ENCODE measurements around the gene CSN2. TPM values are rescaled to one million over a fixed set of nuclear protein-coding genes. Genes with fewer than 3 reads are reported as not detected.

The CSN2 gene
- total RNA-seq, 2 donors from 2014 or later, result not detected

- DNase-seq (ENCODE audit: low spot score), result no peak
- intact Hi-C loops (cut with DNase I), result no loop called here
These were observed 55.3 kb downstream of the CSN2 start for GRCh38 chr4:69910016-69910782.

- intact Hi-C loops (cut with DNase I), result no loop called here
These were observed 56.3 kb downstream of the CSN2 start for GRCh38 chr4:69909195-69909594.

GRCh38 chr4:69907151-69907550 is 58.4 kb downstream of the CSN2 start:
- intact Hi-C loops (cut with DNase I), result no loop called here
- no peak for DNase-seq (ENCODE audit: low spot score)

More at GRCh38 chr4:69909195-69909594, 56.3 kb downstream of the CSN2 start:
- DNase-seq (ENCODE audit: low spot score), result no peak

Other genes starting within 250 kb of the CSN2 start
- 1 to 10 TPM; 2.2 to 7.5 TPM for gene SULT1B1, start 205.1 kb downstream of the CSN2 start, total RNA-seq
- gene SULT1E1, start 105.6 kb downstream of the CSN2 start, total RNA-seq, result not detected
- gene CSN1S1, start 34.7 kb downstream of the CSN2 start, total RNA-seq, result not detected
- not detected for gene STATH, start 30.2 kb upstream of the CSN2 start, total RNA-seq
- gene HTN3, start 62.7 kb upstream of the CSN2 start, total RNA-seq, result not detected
- gene HTN1, start 84.7 kb upstream of the CSN2 start, total RNA-seq, result not detected
- not detected for gene PRR27, start 188.5 kb upstream of the CSN2 start, total RNA-seq
- gene ODAM, start 230.0 kb upstream of the CSN2 start, total RNA-seq, result not detected

Data from posterior vena cava (tissue), 2 donors.